ENCODE results near the gene SPRYD3.
"Not testable (repeated sequence)": the region's sequence is repeated elsewhere in the genome, so short reads cannot be mapped to it uniquely, and the experiment has no call there.

Gene SPRYD3

DNA sequence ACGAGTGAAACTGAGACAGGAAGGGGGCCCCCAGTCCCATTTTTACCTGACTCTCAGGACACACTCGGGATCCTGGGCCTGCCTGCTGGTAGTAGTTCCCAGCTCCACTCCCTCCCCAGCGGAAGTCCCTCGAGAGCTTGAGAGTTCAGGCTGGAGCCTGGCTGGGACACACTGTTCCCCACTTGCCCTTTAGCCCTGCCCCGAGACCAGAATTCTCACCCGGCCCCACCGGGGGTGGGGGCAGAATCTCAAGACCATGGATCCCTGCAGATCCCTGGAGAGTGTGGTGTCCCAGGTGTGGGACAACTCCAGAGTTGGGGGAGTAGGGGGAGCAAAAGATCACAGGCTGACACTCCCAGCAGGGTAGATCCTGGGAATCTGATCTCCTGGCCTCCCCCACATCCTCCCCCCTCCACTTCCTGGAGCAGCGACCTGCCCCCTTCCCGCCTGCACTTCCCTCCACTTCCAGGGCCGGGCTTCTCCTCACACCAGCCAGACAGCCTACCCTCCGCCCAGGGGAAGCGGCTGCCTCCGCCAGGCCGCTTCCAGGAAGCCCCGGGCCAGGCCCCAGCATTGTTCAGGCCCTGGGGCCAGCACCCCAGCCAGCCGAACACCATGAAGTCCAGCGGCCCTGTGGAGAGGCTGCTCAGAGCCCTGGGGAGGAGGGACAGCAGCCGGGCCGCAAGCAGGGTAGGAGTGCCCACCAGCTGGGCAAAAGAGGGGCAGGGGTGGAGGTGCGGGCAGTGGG, 29.4 kb downstream of the SPRYD3 start, which contains the start of gene TNS2:
TSS of gene TNS2 (plus strand) at position 495 of the 748 bp plus-strand sequence. CDS start at position 616, 121 bp downstream.
- no peak for DNase-seq

DNA sequence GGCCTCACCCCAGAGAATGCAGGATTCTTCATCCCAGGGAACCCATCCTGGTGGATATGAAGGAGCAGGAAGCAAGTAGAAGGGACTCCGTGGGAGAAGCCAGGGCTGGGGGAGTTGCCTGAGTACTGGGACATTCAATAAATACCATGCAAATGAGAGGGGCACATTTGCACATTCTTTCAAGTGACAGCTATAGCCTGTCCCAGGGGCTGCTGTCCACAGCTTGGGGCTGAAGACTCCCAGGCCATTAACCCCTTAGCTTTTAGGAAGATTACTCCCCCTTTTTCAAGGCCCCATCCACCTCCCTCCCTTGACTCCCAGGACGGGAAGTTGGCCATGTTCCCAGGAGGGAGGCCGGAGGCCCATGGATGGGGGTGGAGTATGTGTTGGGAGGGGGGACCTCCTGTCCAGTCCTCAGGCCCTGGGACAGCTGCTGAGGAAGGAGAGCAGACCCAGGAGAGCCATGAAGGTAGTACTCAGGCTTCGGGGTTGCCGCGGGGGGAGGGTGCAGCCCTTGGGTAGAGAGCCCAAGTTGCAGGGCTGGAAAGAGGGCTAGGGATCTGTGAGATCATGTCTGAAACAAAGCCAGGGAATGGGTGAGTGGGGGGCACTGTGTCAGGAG, 30.3 kb downstream of the SPRYD3 start:
- no peak for DNase-seq

DNA sequence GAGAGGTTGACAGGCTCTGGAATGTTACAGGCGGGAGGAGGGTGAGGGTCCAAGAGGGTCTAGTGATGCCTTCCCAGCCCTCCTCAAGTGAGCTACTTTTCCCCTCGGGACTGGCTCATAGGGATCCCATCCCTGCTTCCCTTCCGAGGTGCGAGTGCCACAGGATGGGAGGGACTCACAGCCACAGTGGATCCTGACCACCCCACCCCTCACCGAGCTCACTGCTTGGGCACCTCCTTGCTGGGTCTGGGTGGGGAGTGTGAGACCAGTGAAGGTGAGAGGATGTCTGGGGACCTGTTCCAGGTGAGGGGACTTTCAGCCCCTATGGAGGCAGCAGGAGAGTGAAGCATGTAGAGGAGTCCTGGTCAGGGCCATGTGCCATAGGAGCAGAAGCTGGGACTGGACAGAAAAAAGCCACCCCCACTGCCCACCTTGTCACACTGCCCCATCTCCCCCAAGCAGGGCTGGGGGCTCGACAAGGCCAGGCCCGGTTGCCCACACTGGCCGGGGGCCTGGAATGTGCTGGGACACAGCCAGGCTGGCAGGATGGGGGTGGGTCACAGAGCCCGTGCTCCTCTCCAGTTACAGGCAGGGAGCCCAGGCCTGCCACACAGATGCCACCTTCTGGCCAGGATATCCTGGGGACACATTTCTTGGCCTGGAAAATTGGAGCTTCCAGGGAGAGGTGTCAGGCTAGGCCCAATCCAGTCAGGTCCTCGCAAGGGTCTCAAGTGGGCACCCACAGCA, 31.0 kb downstream of the SPRYD3 start:
- DNase-seq: no peak

DNA sequence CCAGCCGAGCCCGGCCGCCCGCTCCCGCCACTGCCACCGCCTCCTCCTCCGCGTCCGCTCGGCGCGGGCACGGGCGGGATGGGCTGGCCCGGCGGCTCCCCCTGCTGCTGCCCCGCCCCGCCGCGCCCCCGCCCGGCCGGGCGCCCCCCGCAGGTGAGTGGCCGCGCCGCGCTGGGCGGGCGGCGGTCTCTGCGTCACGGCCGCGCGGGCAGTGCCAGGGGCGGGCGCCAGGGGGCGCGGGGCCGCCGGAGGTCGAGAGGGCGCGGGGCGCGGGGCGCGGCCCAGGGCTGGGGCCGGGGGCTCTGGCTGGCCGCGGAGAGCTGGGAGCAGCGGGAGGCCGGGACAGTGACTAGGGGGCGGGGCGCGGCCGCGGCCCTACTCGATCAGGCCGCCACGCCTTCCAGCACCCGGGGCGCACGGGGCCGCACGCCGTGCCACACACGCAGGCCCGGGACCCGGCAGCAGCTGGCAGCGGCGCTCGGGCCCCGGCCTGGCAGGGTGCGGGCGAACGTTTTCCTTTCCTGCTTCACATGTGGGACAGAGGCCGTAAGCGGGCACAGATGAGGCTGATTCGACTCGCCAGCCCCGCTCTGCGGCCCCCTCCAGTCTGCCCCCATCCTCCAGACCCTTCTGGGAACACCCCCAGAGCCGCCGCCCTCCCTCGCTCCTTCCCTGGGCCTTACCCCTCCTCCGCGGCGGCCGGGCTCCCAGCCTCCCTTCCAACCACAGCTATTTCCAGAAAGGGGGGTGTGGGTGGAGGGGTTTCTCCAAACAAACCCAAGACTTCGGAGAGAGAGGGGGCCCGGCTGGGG, 31.8 kb downstream of the SPRYD3 start:
- no peak for DNase-seq

DNA sequence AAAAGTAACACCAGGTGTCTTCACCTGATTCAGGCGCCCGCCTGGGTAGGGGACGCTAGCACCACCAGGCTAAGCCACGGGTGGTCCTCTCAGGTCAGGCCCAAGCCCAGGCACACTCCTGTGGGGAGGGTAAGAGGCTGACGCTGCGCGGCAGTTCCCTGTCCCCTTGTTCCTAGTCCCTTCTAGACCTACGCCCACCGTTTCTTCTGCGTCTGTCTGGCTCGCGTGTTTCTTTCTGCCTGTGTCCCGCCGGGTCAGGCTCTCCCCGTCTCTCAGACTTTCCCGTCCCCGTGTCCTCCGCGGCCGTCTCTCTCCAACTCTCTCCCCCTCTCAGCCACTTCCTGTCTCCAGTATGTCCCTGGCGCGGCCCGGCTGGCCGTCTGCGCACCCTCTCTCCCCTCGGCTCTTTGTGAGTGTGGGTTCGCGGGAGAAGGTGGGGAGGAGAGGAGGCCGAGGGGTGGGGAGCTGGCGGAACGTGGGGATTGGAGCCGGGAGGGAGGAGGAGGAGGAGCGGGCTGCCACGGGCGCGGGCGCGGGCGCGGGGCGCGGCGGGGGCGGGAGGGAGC, 32.5 kb downstream of the SPRYD3 start:
- no peak for DNase-seq

DNA sequence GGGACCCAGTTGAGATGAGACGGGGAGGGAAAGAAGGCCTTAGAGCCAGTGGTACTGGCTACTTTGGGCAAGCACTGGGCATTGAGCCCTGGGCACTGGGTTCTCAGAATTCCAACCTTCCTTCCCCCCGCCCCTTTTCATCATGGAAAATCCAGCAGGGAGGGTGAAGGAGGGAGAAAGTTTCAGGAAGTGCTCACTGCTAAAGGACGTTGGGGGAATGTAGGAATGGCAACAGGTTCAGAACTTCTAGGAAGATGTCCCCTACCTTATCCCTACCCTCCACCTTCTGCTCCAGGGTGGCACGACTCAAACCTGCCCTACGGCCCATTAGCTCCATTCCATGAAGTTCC, 33.5 kb downstream of the SPRYD3 start:
- DNase-seq: no peak

DNA sequence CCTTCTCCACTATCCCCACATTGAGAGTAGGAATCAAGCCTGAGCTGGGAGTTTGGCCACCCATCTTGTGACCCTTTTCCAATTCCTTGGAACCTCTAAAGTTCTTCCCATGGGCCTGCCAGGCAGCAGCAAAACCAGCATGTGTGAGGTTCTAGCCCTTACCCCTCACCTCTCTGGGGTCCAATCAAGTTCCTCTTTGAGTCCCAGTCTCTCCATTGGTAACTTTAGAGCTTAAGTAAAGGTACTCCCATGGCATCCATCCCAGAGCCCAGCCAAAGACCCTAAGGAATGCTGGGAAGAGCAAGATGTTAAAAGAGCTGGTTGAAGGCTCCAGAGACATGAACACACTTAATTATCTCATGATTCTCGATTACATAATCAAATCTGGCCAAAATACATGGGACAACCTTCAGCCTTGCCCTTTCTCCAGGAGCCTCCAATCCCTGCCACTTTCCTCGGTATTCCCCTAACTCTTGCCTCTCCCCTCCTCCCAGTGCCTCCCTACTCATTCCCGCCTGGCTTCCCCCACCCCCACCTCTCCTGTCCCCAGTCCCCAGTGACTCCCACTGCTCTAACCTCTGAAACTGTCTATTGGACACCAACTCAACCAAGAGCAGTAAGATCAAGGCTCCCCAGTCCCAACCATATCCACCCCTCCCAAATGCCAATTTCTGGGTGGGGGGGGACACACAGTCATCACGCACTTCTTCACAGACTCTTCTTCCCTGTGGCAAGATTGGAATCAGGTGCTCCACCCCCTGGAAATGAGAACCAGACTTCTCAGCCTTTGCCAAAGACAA, 34.1 kb downstream of the SPRYD3 start:
- no peak for DNase-seq

DNA sequence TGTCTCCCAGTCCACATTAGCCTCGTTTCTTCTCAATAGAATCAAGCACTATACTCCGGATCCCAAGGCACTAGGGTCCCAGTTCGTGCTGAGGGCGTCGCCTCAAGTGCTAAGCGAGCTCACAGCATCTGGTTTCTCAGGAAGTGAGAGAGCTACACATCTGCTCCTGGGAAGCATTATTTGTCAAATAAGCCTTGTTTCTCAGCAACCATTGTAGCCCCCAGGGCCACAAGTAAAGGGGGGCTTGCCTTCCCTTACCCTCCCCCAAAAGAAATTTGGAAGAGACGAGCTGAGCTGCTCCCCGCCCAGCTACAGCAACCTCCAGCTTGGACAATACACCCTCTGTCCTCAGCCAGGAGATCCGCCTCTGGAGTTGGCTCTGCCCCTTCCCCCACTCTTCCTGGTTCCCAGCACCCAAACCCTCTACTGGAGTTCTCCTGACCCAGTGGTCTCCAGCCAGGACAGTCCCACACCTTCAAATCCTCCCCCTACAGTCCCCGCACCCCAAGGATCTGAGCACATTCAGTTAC, 35.1 kb downstream of the SPRYD3 start:
- no peak for DNase-seq

DNA sequence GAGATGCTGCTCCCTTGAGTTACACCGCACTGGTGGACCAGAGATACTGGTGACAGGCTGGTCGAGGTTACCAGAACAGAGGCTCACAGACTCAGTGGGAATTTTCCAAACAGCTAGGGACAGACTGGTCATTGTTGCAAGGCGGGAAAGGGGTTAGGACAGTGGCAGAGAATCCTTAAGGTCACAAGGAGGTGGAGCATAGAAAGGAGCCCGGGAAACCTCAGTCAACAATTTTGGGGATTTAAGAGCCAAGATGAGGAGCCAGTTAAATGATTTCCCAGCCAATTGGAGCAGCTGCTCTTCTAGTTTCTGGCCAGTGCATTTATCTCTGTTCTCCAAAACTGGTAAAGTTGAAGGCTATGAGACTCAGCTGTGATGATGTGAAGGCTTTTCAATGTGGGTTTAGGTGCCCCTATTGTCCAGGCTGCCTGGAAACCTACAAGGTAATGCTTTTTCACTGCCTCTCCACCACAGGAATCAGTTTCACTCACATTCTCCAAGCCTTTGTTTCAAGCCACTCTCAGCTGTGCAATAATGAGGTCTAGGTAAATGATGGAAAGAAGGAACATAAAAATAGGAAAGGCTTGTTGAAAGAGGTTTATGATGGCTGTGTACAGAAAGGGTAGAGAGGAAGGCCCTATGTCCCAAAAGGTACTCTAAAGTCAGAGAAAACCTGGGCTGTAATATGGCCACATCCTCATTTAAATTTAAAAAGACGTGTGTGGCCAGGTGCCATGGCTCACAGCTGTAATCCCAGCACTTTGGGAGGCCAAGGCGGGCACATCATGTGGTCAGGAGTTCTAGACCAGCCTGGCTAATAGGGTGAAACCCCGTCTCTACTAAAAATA, 36.4 kb downstream of the SPRYD3 start:
- DNase-seq: no peak

DNA sequence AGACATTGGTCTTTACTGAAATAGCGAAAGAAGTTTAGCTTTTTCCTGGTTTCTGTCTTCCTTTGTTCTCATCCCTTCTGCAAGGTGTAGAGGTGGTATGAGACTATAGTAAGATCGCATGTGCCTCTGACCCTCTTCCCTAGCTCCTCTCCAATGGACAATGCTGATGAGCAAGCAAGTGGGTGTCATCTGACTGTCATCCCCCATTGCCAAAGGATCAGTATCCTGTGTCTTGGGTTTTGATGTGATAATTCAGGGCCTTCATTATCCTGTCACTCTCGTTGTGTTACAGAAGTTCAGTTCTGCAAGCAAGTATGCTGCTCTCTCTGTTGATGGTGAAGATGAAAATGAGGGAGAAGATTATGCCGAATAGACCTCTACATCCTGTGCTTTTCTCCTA, 39.3 kb downstream of the SPRYD3 start:
- DNase-seq: no peak

DNA sequence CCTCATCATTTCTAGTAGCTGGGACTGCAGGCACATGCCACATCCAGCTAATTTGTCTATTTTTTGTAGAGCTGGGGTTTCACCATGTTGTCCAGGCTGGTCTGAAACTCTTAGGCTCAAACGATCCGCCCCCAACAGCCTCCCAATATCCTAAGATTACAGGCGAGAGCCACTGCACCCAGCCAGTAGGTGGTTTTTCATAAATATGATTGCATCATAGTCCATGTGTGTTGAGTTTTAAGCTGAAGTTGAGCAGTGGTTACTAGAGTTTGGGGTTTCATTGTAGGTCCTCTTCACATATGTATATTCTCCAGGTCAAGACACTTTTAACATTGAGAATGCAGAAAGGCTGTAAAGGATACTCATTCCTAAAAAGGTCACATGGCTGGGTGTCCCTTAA, 42.4 kb downstream of the SPRYD3 start:
- DNase-seq: no peak

DNA sequence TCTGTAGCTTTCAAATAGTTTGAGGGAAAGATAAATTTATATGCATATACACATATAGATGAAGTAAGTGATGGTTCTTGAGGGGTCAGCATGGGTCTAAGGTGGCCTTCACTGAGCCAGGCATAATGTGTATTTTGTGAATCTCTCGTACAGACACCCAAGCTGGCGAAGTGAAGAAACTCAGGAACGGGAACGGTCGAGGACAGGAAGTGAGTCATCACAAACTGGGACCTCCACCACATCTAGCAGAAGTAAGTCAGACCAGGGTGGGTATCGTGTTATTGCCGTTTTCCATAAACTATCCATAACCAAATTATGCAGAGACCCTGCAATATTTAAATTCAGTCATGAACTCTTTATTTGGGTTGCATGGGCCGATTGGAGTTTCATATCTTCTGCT, 44.7 kb downstream of the SPRYD3 start:
- DNase-seq: no peak

DNA sequence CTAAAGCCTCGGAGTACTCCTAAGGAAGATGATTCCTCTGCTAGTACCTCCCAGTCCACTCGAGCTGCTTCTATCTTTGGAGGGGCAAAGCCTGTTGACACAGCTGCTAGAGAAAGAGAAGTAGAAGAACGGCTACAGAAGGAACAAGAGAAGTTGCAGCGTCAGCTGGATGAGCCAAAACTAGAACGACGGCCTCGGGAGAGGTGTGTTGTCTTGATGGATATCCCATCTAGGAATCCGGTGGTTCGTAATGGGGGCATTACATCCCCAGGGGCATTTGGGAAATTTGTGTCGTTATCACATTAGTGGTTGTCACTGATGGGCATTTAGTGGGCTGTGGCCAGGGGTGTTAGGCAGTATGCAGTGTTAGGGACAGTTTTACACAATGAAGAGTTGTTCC, 45.4 kb downstream of the SPRYD3 start:
- DNase-seq: not testable (repeated sequence)

DNA sequence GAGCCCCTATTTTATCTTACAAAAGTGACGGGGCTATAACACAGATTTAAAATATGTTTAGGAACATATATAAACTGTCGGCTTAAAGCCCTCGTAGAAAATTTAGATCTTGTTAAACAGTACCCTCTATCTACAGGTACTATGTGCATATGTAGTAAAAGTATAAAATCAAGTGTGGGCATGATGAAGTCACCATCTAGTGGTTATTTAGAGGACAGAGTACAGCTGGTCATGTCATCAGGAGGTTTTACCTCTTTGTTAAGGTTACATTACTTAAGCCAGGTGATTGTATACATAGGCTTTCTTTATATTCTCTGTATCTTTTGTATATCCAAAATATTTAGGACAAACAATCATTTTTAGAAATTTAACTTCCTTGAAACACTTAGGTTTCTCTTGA, 47.6 kb downstream of the SPRYD3 start:
- DNase-seq: no peak

DNA sequence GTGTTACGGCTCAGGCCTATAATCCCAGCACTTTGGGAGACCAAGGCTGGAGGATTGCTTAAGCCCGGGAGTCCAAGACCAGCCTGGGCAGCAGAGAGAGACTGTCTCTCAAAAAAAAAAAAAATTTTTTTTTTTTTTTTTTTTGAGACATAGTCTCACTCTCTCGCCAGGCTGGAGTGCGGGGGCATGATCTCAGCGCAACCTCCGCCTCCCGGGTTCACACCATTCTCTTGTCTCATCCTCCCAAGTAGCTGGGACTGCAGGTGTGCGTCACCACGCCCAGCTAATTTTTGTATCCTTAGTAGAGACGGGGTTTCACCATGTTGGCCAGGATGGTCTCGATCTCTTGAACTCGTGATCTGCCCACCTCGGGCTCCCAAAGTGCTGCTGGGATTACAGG, 52.2 kb downstream of the SPRYD3 start:
- DNase-seq: not testable (repeated sequence)

DNA sequence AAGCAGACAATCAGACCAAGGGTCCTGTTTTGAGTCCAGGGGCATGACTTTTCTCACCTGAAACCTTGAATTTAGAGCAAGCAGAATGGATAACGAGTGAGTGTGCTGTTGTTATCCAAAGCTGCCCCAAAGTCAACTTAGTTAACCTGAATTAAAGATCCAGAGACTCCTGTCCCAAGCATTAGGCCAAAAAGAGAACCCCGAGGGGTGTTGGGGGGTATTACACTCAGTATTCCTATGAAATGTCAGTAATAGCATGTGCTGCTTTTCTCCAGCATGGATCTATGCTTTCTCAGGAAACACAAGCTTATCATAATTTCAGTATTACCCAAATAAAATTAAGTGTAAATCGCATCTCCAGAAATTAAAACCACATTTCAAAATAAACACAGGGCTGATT, 53.9 kb downstream of the SPRYD3 start:
- DNase-seq: no peak

DNA sequence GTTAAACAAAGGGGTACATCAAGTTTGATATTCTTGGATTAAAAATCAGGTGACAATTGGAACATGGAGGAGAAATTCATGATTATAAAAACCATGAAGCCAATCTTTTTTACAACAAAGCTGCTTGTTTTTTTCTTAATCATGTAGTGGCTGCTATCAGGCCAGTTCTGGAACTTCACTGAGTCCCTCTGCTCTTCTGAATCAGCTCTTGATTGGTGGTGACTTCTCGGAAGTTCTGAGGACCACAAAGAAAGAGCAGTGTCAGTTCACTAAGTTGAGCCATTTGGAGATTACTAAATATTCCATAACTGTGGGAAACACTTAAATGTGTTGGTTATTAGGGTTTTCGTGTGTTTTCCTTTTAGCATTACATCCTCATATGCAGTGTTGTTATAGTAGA, 64.5 kb downstream of the SPRYD3 start:
- no peak for DNase-seq
